Breast epithelium (tissue), 4 donors: ENCODE data around the gene MTREX. TPM values are rescaled to one million over a fixed set of nuclear protein-coding genes. Genes with fewer than 3 reads are reported as not detected.

Experiments
- DNase-seq, 2 donors: peaks; one replicate each; pipeline ENCODE4 v3.0.0-alpha.2; 2019; ENCODE audit warnings: low spot score in 2 of 2
- H3K27ac ChIP-seq, 2 donors: fragments of 200-600 bp; sonication (generic) in 1 of 2; one replicate each; pipeline ENCODE4 v1.5.1; 2016 to 2019; ENCODE audit warnings: mild to moderate bottlenecking in 1 of 2
- H3K27me3 ChIP-seq, 2 donors: fragments of 200-600 bp; sonication (generic) in 1 of 2; one replicate each; pipeline versions ENCODE4 v1.5.1 to v1.6.0; 2017 to 2019; ENCODE audit warnings: control low read depth in 1 of 2, mild to moderate bottlenecking in 1 of 2
- H3K36me3 ChIP-seq: fragments of 200-600 bp; one replicate; pipeline ENCODE4 v1.5.1; 2019
- H3K4me1 ChIP-seq, 2 donors: fragments of 200-600 bp; sonication (generic); one replicate each; pipeline ENCODE4 v1.5.1; 2016 to 2019; ENCODE audit warnings: control low read depth in 1 of 2
- H3K4me3 ChIP-seq, 3 donors: fragments of 200-600 bp; sonication (generic); 1 replicate in 2 of 3; 2 replicates in 1 of 3; pipeline ENCODE4 v1.5.1; 2016 to 2019; ENCODE audit warnings: mild to moderate bottlenecking in 3 of 3, moderate library complexity in 2 of 3
- H3K9me3 ChIP-seq, 2 donors: fragments of 200-600 bp; sonication (generic) in 1 of 2; one replicate each; pipeline ENCODE4 v1.5.1; 2016 to 2019; ENCODE audit warnings: control low read depth in 1 of 2
- CTCF ChIP-seq, 3 donors: fragments of 450-650 bp; IDR thresholded peaks; one replicate each; pipeline ENCODE4 v1.5.1; 2016 to 2017; ENCODE audit warnings: antibody characterized with exemption in 3 of 3, mild to moderate bottlenecking in 3 of 3, moderate library complexity in 3 of 3
- POLR2A ChIP-seq: fragments of 450-650 bp; IDR thresholded peaks from one replicate; pipeline ENCODE4 v1.6.1; 2016; ENCODE audit warnings: antibody characterized with exemption, mild to moderate bottlenecking, moderate library complexity
- POLR2AphosphoS5 ChIP-seq, 3 donors: sonication (generic); formaldehyde crosslinking; IDR thresholded peaks; one replicate each; pipeline ENCODE4 v1.6.1; 2017; ENCODE audit warnings: antibody characterized with exemption in 3 of 3
- intact Hi-C: fragments of 100-400 bp; cut with DNase I; formaldehyde crosslinking; loops from one replicate; pipeline ENCODE4 v1.15.1; 2023; ENCODE audit warnings: low total_unique reads
- total RNA-seq, 3 donors: library from RNA; depleted of rRNA; stranded (reverse); fragments of >200 nt; gene quantifications; one replicate each; pipeline ENCODE4 v1.1.0, GENCODE V29; 2016

MTREX gene
- total RNA-seq, 3 donors from 2014 or later, result 95.7 to 107 (median 98.8) TPM

- Histone ChIP-seq H3K4me1 (no peaks in the 10 kb centered on the region), H3K27ac (no peak overlapping the region), H3K4me3 (no peak overlapping the region), H3K9me3 (no peaks in the 10 kb centered on the region), H3K27me3 (no peaks in the 10 kb centered on the region), H3K36me3 (no peaks in the 10 kb centered on the region)
- TF ChIP-seq CTCF (IDR thresholded peaks at IDR 0.05) (no peak), POLR2A (no peak), POLR2AphosphoS5 (IDR thresholded peaks at IDR 0.05) (no peak)
- DNase-seq, result no peak
- intact Hi-C loops, result no loop called here
Measured at GRCh38 chr5:55454282-55454681, 146.5 kb downstream of the MTREX start.

GRCh38 chr5:55456216-55456895 lies 148.6 kb downstream of the MTREX start:
- Histone ChIP-seq H3K9me3 (no peaks in the 10 kb centered on the region), H3K36me3 (no peaks in the 10 kb centered on the region), H3K4me1 (no peaks in the 10 kb centered on the region), H3K27ac (no peak overlapping the region), H3K4me3 (no peak overlapping the region), H3K27me3 (no peaks in the 10 kb centered on the region)
- intact Hi-C loops, result no loop called here
- TF ChIP-seq CTCF (IDR thresholded peaks at IDR 0.05) (no peak), POLR2AphosphoS5 (IDR thresholded peaks at IDR 0.05) (no peak)
- DNase-seq, result no peak

GRCh38 chr5:55459572-55459971 lies 151.8 kb downstream of the MTREX start:
- Histone ChIP-seq H3K4me1 (no peaks in the 10 kb centered on the region), H3K27me3 (no peaks in the 10 kb centered on the region), H3K36me3 (no peaks in the 10 kb centered on the region), H3K4me3 (no peak overlapping the region), H3K27ac (no peak overlapping the region), H3K9me3 (no peaks in the 10 kb centered on the region)
- no peak for DNase-seq
- TF ChIP-seq CTCF (IDR thresholded peaks at IDR 0.05), result no peak
- TF ChIP-seq POLR2A, result no peak
- TF ChIP-seq POLR2AphosphoS5 (IDR thresholded peaks at IDR 0.05), result no peak
- intact Hi-C loops, result no loop called here

GRCh38 chr5:55463613-55464012 lies 155.8 kb downstream of the MTREX start:
- H3K9me3 ChIP-seq, result no peaks in the 10 kb centered on the region
- H3K4me3 ChIP-seq, result no peak overlapping the region
- no peak overlapping the region for H3K27ac ChIP-seq
- intact Hi-C loops, result no loop called here
- no peak for DNase-seq
- H3K4me1 ChIP-seq, result no peaks in the 10 kb centered on the region
- no peaks in the 10 kb centered on the region for H3K36me3 ChIP-seq
- TF ChIP-seq POLR2AphosphoS5 (IDR thresholded peaks at IDR 0.05) (no peak), CTCF (IDR thresholded peaks at IDR 0.05) (no peak), POLR2A (no peak)
- H3K27me3 ChIP-seq, result no peaks in the 10 kb centered on the region

- H3K27ac ChIP-seq, result no peak overlapping the region
- DNase-seq, result no peak
- no peaks in the 10 kb centered on the region for H3K36me3 ChIP-seq
- no peaks in the 10 kb centered on the region for H3K4me1 ChIP-seq
- no peaks in the 10 kb centered on the region for H3K27me3 ChIP-seq
- TF ChIP-seq POLR2A (no peak), POLR2AphosphoS5 (IDR thresholded peaks at IDR 0.05) (no peak), CTCF (IDR thresholded peaks at IDR 0.05) (no peak)
- no peaks in the 10 kb centered on the region for H3K9me3 ChIP-seq
- no peak overlapping the region for H3K4me3 ChIP-seq
- intact Hi-C loops, result no loop called here
Measured at GRCh38 chr5:55467862-55468551, 160.2 kb downstream of the MTREX start.
